ENCODE data around the gene MTA3. TPM values are rescaled to one million over a fixed set of nuclear protein-coding genes. Genes with fewer than 3 reads are reported as not detected.

MTA3 gene
- polyA plus RNA-seq, 3 donors = 2.0 to 4.5 (median 2.2) TPM

DNA sequence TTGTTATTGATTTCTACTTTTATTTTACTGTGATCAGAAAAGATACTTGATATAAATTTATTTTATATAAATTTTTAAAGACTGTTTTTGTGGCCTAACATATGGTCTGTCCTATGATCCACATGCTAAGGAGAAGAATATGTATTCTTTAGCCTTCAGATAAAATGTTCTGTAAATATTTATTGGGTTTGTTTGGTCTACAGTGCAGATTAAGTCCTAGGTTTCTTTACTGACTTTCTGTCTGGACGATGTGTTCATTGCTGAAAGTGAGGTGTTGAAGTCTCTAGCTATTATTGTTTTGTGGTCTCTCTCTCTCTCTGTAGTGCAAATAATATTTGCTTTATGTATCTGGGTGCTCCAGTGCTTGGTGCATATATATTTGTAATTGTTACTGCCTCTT, 165.4 kb downstream of the MTA3 start:
- peaks cover 4% of the 10 kb centered on the region for H3K4me1 Mint-ChIP-seq
- H3K9me3 Mint-ChIP-seq = peaks cover 33 to 59% (median 44%) of the 10 kb centered on the region in 7 donors
- Histone ChIP-seq H3K4me1 (ENCODE audit: control insufficient read depth in 1 of 2, insufficient read depth in 2 of 2, low read length in 2 of 2) (peaks cover 4 to 7% of the 10 kb centered on the region in 2 donors), H3K36me3 (replicated peaks in 1 of 2; ENCODE audit: control insufficient read depth in 1 of 2, insufficient read depth in 2 of 2, low read length in 2 of 2) (no peaks in the 10 kb centered on the region), H3K27ac (ENCODE audit: low read depth in 1 of 2, low read length in 2 of 2) (no peak overlapping the region), H3K9me3 (replicated peaks in 1 of 2; ENCODE audit: control insufficient read depth in 1 of 2, insufficient read depth in 1 of 2, low read length in 2 of 2) (peaks cover 32 to 33% of the 10 kb centered on the region in 2 donors), H3K27me3 (ENCODE audit: control insufficient read depth in 2 of 2, insufficient read depth in 2 of 2, low read length in 2 of 2) (no peaks in the 10 kb centered on the region), H3K4me2 (replicated peaks; ENCODE audit: extremely low read depth, low read length, poor library complexity, severe bottlenecking) (no peak overlapping the region), H3K79me2 (ENCODE audit: insufficient read depth, low read length) (no peaks in the 10 kb centered on the region), H4K20me1 (ENCODE audit: insufficient read depth, low read length) (no peaks in the 10 kb centered on the region), H3K9ac (ENCODE audit: insufficient read depth, low read length, poor library complexity, severe bottlenecking) (no peak overlapping the region), H3K4me3 (replicated peaks in 1 of 3; ENCODE audit: low read depth in 2 of 3, low read length in 3 of 3) (no peak overlapping the region), H2AFZ (ENCODE audit: insufficient read depth, low read depth, low read length, poor library complexity, severe bottlenecking) (no peak overlapping the region)
- peaks cover 0 to 3% (median 1%) of the 10 kb centered on the region in 3 donors for H3K27me3 Mint-ChIP-seq (ENCODE audit: low read depth in 3 of 3)
- intact Hi-C loops (cut with micrococcal nuclease) = no loop called here
- no CpG with 5 or more reads among the region's 1 CpG for WGBS (ENCODE audit: insufficient coverage)
- peaks cover 26 to 36% of the 10 kb centered on the region in 2 donors for H3K36me3 Mint-ChIP-seq
- no peak overlapping the region for H3K4me3 Mint-ChIP-seq
- DNase-seq = no peak
- H3K27ac Mint-ChIP-seq = no peak overlapping the region
- TF ChIP-seq, protein P1, sequence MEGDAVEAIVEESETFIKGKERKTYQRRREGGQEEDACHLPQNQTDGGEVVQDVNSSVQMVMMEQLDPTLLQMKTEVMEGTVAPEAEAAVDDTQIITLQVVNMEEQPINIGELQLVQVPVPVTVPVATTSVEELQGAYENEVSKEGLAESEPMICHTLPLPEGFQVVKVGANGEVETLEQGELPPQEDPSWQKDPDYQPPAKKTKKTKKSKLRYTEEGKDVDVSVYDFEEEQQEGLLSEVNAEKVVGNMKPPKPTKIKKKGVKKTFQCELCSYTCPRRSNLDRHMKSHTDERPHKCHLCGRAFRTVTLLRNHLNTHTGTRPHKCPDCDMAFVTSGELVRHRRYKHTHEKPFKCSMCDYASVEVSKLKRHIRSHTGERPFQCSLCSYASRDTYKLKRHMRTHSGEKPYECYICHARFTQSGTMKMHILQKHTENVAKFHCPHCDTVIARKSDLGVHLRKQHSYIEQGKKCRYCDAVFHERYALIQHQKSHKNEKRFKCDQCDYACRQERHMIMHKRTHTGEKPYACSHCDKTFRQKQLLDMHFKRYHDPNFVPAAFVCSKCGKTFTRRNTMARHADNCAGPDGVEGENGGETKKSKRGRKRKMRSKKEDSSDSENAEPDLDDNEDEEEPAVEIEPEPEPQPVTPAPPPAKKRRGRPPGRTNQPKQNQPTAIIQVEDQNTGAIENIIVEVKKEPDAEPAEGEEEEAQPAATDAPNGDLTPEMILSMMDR (IDR thresholded peaks at IDR 0.05) = no peak

DNA sequence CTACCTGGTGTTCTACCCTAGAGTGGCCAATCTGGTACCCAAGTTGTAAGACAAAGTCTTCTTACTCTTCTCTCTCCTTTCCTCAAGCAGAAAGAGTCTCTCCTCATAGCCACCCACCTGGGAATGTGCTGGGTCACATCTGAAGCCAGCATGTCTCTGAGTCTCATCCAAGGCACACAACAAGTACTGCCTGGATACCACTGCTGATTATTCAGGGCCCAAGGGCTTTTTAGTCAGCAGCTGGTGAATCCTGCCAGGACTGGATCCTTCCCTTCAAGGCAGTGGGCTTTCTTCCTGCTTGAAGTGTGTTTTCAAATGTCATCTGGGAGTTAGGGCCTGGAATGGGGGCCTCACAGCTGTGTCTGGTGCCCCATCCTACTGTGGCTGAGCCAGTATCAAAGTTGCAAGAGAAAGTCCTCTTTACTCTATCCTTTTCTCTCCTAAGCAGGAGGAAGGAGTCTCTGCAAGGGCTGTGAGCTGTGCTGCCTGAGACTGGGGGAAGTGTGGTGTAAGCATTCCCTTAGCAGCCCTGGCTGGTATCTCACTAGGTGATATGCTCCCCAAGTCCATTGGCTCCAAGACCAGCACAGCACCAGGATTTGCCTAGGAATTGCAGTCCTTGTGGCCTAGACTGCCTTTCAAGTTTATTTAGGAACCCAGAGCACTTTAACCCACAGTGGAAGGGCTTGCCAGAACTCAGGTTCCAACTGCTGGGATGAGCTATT, 168.3 kb downstream of the MTA3 start:
- Mint-ChIP-seq H3K27me3 (ENCODE audit: low read depth in 3 of 3) (peaks cover 0 to 3% (median 0%) of the 10 kb centered on the region in 3 donors), H3K4me3 (no peak overlapping the region), H3K36me3 (peaks cover 18 to 29% of the 10 kb centered on the region in 2 donors), H3K27ac (peak overlapping the region in 1 of 7 donors; percentile 7), H3K9me3 (peaks cover 28 to 48% (median 30%) of the 10 kb centered on the region in 7 donors), H3K4me1 (peaks cover 9% of the 10 kb centered on the region)
- H3K4me3 ChIP-seq (replicated peaks in 1 of 3; ENCODE audit: low read depth in 2 of 3, low read length in 3 of 3) = no peak overlapping the region
- H3K79me2 ChIP-seq (ENCODE audit: insufficient read depth, low read length) = no peaks in the 10 kb centered on the region
- no peaks in the 10 kb centered on the region for H3K36me3 ChIP-seq (replicated peaks in 1 of 2; ENCODE audit: control insufficient read depth in 1 of 2, insufficient read depth in 2 of 2, low read length in 2 of 2)
- intact Hi-C loops (cut with micrococcal nuclease) = no loop called here
- H3K27ac ChIP-seq (ENCODE audit: low read depth in 1 of 2, low read length in 2 of 2) = no peak overlapping the region
- no peak for DNase-seq
- H3K9ac ChIP-seq (ENCODE audit: insufficient read depth, low read length, poor library complexity, severe bottlenecking) = no peak overlapping the region
- no peak overlapping the region for H3K4me2 ChIP-seq (replicated peaks; ENCODE audit: extremely low read depth, low read length, poor library complexity, severe bottlenecking)
- TF ChIP-seq, protein P1 (IDR thresholded peaks at IDR 0.05) = no peak
- H3K4me1 ChIP-seq (ENCODE audit: control insufficient read depth in 1 of 2, insufficient read depth in 2 of 2, low read length in 2 of 2) = peaks cover 4 to 7% of the 10 kb centered on the region in 2 donors
- H2AFZ ChIP-seq (ENCODE audit: insufficient read depth, low read depth, low read length, poor library complexity, severe bottlenecking) = no peak overlapping the region
- H3K27me3 ChIP-seq (ENCODE audit: control insufficient read depth in 2 of 2, insufficient read depth in 2 of 2, low read length in 2 of 2) = no peaks in the 10 kb centered on the region
- H3K9me3 ChIP-seq (replicated peaks in 1 of 2; ENCODE audit: control insufficient read depth in 1 of 2, insufficient read depth in 1 of 2, low read length in 2 of 2) = peaks cover 27 to 30% of the 10 kb centered on the region in 2 donors
- H4K20me1 ChIP-seq (ENCODE audit: insufficient read depth, low read length) = no peaks in the 10 kb centered on the region
